Measurements from ENCODE around the gene SCARF2.
"Not testable (repeated sequence)": the region's sequence is repeated elsewhere in the genome, so short reads cannot be mapped to it uniquely, and the experiment has no call there.

- TF ChIP-seq, protein P1, sequence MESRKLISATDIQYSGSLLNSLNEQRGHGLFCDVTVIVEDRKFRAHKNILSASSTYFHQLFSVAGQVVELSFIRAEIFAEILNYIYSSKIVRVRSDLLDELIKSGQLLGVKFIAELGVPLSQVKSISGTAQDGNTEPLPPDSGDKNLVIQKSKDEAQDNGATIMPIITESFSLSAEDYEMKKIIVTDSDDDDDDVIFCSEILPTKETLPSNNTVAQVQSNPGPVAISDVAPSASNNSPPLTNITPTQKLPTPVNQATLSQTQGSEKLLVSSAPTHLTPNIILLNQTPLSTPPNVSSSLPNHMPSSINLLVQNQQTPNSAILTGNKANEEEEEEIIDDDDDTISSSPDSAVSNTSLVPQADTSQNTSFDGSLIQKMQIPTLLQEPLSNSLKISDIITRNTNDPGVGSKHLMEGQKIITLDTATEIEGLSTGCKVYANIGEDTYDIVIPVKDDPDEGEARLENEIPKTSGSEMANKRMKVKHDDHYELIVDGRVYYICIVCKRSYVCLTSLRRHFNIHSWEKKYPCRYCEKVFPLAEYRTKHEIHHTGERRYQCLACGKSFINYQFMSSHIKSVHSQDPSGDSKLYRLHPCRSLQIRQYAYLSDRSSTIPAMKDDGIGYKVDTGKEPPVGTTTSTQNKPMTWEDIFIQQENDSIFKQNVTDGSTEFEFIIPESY (CRISPR knock-in tag; IDR thresholded peaks at IDR 0.05) = not testable (repeated sequence)
- not testable (repeated sequence) for TF ChIP-seq ZNF143, ZNF33B (CRISPR knock-in tag; IDR thresholded peaks at IDR 0.05)
- TF ChIP-seq, protein P2, sequence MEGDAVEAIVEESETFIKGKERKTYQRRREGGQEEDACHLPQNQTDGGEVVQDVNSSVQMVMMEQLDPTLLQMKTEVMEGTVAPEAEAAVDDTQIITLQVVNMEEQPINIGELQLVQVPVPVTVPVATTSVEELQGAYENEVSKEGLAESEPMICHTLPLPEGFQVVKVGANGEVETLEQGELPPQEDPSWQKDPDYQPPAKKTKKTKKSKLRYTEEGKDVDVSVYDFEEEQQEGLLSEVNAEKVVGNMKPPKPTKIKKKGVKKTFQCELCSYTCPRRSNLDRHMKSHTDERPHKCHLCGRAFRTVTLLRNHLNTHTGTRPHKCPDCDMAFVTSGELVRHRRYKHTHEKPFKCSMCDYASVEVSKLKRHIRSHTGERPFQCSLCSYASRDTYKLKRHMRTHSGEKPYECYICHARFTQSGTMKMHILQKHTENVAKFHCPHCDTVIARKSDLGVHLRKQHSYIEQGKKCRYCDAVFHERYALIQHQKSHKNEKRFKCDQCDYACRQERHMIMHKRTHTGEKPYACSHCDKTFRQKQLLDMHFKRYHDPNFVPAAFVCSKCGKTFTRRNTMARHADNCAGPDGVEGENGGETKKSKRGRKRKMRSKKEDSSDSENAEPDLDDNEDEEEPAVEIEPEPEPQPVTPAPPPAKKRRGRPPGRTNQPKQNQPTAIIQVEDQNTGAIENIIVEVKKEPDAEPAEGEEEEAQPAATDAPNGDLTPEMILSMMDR (CRISPR knock-in tag; IDR thresholded peaks at IDR 0.05) = not testable (repeated sequence)
- TF ChIP-seq, protein P3, sequence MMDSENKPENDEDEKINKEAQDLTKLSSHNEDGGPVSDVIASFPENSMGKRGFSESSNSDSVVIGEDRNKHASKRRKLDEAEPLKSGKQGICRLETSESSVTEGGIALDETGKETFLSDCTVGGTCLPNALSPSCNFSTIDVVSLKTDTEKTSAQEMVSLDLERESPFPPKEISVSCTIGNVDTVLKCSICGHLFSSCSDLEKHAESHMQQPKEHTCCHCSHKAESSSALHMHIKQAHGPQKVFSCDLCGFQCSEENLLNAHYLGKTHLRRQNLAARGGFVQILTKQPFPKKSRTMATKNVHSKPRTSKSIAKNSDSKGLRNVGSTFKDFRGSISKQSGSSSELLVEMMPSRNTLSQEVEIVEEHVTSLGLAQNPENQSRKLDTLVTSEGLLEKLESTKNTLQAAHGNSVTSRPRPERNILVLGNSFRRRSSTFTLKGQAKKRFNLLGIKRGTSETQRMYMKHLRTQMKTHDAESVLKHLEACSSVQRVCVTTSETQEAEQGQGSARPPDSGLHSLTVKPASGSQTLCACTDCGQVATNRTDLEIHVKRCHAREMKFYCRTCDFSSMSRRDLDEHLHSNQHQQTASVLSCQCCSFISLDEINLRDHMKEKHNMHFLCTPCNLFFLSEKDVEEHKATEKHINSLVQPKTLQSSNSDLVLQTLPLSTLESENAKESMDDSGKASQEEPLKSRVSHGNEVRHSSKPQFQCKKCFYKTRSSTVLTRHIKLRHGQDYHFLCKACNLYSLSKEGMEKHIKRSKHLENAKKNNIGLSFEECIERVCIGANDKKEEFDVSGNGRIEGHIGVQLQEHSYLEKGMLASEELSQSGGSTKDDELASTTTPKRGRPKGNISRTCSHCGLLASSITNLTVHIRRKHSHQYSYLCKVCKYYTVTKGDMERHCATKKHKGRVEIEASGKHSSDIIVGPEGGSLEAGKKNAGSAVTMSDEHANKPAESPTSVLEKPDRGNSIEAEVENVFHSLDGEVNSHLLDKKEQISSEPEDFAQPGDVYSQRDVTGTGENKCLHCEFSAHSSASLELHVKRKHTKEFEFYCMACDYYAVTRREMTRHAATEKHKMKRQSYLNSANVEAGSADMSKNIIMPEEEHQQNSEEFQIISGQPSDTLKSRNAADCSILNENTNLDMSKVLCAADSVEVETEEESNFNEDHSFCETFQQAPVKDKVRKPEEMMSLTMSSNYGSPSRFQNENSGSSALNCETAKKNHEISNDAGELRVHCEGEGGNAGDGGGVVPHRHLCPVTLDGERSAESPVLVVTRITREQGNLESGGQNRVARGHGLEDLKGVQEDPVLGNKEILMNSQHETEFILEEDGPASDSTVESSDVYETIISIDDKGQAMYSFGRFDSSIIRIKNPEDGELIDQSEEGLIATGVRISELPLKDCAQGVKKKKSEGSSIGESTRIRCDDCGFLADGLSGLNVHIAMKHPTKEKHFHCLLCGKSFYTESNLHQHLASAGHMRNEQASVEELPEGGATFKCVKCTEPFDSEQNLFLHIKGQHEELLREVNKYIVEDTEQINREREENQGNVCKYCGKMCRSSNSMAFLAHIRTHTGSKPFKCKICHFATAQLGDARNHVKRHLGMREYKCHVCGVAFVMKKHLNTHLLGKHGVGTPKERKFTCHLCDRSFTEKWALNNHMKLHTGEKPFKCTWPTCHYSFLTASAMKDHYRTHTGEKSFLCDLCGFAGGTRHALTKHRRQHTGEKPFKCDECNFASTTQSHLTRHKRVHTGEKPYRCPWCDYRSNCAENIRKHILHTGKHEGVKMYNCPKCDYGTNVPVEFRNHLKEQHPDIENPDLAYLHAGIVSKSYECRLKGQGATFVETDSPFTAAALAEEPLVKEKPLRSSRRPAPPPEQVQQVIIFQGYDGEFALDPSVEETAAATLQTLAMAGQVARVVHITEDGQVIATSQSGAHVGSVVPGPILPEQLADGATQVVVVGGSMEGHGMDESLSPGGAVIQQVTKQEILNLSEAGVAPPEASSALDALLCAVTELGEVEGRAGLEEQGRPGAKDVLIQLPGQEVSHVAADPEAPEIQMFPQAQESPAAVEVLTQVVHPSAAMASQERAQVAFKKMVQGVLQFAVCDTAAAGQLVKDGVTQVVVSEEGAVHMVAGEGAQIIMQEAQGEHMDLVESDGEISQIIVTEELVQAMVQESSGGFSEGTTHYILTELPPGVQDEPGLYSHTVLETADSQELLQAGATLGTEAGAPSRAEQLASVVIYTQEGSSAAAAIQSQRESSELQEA (CRISPR knock-in tag; IDR thresholded peaks at IDR 0.05; ENCODE audit: not compliant biosample characterization) = not testable (repeated sequence)
These were observed 40.4 kb upstream of the SCARF2 start for GRCh38 chr22:20478059-20478458.

Measured in HepG2 (cell line).